GM18858 (cell line): ENCODE results near the gene AATF.
"Not testable (repeated sequence)": the region's sequence is repeated elsewhere in the genome, so short reads cannot be mapped to it uniquely, and the experiment has no call there.

ENCODE experiments used
- ATAC-seq: cut with Tn5 transposase; IDR thresholded peaks from one replicate; pipeline ENCODE4 v1.9.1; 2021; ENCODE audit not compliant: unreplicated experiment

AATF gene

DNA sequence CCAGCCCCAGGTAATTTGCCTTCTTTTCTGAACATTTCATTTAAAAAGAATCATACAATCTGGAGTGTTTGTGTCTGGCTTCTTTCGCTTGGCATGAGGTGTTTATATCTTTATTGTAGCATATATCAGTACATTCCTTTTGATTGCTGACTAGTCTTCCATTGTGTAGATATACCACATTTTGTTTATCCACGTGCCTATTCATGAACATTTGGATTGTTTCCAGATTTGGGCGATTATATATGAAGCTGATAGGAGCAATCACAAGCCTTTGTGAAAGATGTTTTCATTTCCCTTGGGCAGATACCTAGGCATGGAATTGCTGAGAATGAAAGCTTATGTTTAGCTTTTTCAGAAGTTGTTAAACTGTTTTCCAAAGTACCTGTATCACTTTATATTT lies 120.3 kb downstream of the AATF start:
- ATAC-seq: no peak

DNA sequence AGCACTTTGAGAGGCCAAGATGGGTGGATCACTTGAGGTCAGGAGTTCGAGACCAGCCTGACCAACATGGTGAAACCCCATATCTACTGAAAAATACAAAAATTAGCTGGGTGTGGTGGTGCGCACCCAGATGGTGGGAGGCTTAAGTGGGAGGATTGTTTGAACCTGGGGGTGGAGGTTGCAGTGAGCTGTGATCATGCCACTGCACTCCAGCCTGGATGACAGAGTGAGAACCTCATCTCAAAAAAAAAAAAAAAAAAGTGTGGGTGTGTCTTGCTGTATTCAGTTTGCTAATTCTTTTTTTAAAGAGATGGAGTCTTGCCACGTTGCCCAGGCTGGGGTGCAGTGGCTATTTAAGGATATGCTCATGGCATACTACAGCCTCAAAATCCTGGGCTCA lies 124.7 kb downstream of the AATF start:
- not testable (repeated sequence) for ATAC-seq

GRCh38 chr17:37079065-37079708 lies 130.4 kb downstream of the AATF start:
- no peak for ATAC-seq

GRCh38 chr17:37079735-37080134 lies 131.0 kb downstream of the AATF start:
- ATAC-seq: no peak

GRCh38 chr17:37081287-37081686 lies 132.5 kb downstream of the AATF start:
- no peak for ATAC-seq

DNA sequence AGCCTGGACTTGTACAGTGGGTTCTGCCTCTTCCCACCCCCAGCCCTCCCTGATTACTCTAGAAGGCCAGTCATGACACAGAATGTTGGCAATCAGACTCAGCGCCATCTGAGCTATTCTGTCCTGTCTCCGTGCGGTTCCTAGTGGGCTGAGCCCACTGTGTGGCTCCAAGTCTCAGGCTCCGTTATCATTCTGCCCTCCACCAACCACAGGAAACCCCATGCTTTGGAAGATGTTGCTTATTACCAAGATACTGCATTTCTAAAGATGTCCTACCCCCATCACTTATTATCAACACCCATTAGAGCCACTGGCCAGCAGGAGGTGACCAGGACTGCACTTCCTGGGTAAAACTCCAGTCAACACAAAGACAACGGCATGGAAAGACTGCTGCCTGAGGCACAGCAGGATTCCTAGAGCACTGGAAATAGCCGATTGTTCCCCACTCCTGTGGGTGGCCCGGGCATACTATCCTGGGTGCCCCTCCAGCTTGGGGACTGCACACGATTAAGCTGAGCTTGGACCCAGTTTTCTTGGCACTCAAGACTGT lies 133.6 kb downstream of the AATF start:
- no peak for ATAC-seq

DNA sequence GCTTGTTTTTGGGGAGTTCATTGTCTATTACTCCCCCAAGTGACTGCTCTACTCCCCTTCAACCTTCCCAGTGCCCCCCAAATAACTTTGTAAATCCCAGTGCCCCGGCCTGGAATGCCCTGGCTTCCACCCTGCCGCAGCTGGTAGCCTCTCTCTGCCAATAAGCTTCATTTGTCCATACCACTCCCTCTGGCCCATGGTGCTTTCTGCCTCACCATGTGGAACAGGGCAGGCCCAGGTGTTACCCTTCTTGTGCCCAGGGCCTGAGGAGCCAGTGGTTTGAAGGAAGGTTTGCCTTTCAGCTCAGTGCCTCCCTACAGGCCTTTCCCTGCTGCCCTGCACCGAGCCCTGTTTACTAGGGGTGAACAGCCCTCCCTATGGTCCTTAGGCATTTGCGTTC lies 134.2 kb downstream of the AATF start:
- ATAC-seq: no peak

GRCh38 chr17:37083456-37083855 lies 134.7 kb downstream of the AATF start:
- no peak for ATAC-seq

DNA sequence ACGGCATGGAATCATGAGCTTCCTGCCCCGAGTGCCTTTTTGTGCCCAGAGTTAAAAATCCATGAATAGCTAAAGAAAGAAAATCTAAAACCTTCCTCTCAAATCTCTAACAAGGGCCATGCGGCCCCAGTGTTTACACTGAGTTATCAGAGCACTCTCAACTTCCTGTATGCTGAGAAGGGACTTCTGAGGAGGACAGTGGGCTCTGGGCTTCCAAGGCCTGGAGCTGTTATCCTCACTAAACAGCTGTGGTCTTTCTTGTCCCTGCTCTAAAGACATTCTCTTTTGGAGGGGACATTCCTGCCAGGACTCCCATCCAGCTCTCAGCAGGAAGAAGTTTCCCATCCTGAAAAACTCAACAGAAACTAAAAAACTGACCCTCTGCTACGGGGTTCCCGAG lies 135.6 kb downstream of the AATF start:
- ATAC-seq: no peak

- ATAC-seq: no peak
These were observed 137.6 kb downstream of the AATF start for GRCh38 chr17:37086334-37086733.

GRCh38 chr17:37086948-37087347 lies 138.2 kb downstream of the AATF start:
- no peak for ATAC-seq

GRCh38 chr17:37087683-37088082 lies 138.9 kb downstream of the AATF start:
- no peak for ATAC-seq

DNA sequence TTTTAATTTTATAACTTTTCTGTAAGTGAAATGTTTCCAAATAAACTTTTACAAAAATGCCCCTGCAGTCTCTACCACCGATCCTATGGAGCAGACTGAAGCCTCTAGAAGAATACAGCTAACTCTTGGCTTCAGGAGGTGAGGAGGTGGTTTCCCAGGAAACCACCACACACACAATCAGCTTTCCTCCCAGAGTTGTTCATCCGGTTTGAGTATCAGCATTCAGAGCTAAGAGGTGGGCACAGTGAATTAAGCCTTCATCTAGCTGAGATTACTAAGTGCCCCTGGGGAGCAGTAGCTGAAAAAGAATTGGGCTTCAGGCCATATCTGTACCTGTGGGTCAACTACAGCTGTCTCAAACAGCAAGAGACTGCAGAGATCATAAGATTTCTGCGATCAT lies 139.7 kb downstream of the AATF start:
- ATAC-seq: no peak

GRCh38 chr17:37088913-37089312 lies 140.2 kb downstream of the AATF start:
- ATAC-seq: no peak

- no peak for ATAC-seq
These were observed 141.2 kb downstream of the AATF start for GRCh38 chr17:37089956-37090355.

DNA sequence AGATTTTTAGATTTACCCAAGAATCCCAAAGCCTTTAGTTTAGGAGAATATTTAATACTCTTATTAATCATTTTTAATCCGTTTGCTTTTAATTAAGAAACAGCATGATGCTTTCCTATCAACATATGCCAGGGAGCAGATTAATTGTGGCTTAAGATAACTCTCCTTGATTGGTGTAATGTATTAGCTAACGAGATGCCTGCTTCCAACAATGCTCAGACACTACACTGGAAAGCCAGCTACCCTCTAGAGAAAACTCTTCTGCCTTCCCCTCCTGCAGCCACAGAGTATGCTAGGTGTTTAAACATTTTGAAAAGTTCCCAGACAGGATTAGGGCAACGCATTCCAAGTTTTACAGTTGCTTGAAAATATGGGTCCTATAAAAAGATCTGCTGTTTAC lies 142.2 kb downstream of the AATF start:
- no peak for ATAC-seq

DNA sequence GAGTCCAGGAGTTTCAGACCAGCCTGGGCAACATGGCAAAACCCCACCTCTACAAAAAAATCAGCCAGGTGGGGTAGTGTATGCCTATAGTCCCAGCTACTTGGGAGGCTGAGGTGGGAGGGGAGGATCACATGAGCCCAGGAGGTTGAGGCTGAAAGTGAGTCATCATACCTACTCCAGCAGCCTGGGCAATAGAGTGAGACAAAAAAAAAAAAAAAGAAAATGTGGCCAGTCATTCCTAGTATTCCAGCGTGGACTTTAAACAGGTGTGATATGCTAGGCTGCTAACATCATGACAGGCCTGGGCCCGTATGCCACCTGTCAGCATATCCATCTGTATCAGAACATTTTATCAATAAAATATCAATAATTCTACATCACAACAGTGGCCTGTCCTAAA lies 143.3 kb downstream of the AATF start:
- no peak for ATAC-seq

DNA sequence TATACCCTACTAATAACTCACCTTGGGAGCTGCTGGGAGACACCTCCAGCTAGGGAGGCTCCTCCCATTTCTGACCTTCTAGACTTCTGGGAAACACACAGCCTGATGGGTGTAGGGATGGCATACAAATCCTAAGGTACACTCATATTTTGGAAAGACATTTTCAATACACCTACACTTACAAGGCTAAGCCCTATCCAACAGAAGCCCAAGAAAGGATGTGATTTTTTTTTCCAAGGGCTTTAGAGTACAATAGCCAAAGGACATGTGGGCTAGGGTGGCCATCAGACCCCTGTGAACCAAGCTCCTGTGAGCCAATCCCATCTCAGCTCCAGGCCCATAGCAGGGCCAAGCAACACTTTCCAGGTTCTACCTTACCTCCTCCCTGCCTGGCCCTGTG lies 143.9 kb downstream of the AATF start:
- ATAC-seq: no peak

GRCh38 chr17:37094391-37094790 lies 145.6 kb downstream of the AATF start:
- no peak for ATAC-seq

DNA sequence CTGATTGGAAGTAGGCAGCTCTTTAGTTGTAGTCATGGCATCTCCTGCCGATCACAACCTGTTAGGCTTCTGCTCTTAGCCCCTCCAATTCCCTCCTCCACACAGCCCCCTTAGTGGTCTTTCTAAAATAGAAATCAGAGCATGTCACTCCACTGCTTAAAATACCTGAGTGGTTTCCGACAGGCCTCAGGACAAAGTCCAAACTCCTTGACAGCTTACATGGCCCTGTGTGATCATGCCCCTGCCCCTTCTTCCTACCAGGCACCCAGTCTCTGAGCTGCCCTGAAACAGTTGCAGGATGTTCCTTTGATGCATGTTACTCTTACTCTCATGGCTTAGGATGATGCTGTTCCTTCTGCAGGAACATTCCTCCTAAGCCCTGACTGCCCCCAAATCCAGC lies 147.3 kb downstream of the AATF start:
- no peak for ATAC-seq

- ATAC-seq: no peak
These were observed 148.4 kb downstream of the AATF start for GRCh38 chr17:37097154-37097553.

DNA sequence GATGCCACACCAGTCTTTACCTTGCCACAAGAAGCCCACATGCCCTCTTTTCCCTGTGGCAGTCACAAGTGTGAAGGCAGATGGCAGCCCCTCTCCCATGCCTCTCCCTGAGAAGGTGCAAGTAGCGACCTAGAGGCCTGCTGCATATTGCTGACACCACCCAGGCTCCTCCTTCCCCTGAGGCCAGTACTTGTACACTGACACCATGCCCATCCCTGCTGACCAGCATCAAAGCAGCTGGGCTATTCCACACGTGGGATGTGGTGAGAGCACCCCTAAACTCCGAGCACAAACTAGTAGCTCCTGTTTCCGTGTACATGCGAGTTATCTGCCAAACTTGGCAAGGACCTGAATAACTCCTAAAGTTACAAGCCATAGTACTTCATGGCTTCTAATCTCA lies 149.4 kb downstream of the AATF start:
- no peak for ATAC-seq
